Ramos (cell line): ENCODE results near the gene SKP1.

Experiments used
- in situ Hi-C: fragments of 300-500 bp; cut with MboI; formaldehyde crosslinking; loops from one replicate; pipeline ENCODE4 v1.14.3; 2022; ENCODE audit warnings: low sequenced_read_pairs; ENCODE audit not compliant: unreplicated experiment

The SKP1 gene

GRCh38 chr5:134116789-134117761 is 59.7 kb downstream of the SKP1 start:
- in situ Hi-C loops, result no loop called here

GRCh38 chr5:134116286-134116685 is 60.5 kb downstream of the SKP1 start:
- in situ Hi-C loops, result no loop called here

- in situ Hi-C loops, result no loop called here
Observed at GRCh38 chr5:134115806-134116175, 61.0 kb downstream of the SKP1 start.

GRCh38 chr5:134114886-134115805 is 61.6 kb downstream of the SKP1 start:
- in situ Hi-C loops, result no loop called here

- in situ Hi-C loops, result no loop called here
Observed at GRCh38 chr5:134113902-134114875, 62.6 kb downstream of the SKP1 start, which contains the start of gene TCF7. Gene TCF7 (plus strand): TSS chr5:134114681. CDS start chr5:134114907, 226 bp downstream.

GRCh38 chr5:134113363-134113889 is 63.3 kb downstream of the SKP1 start:
- in situ Hi-C loops, result no loop called here

- in situ Hi-C loops, result no loop called here
Observed at GRCh38 chr5:134112726-134113362, 63.9 kb downstream of the SKP1 start.

GRCh38 chr5:134111741-134112647 is 64.8 kb downstream of the SKP1 start:
- in situ Hi-C loops, result no loop called here

- in situ Hi-C loops, result no loop called here
Observed at GRCh38 chr5:134110382-134110781, 66.4 kb downstream of the SKP1 start.

GRCh38 chr5:134107779-134108178 is 69.0 kb downstream of the SKP1 start:
- in situ Hi-C loops, result no loop called here

GRCh38 chr5:134106991-134107701 is 69.6 kb downstream of the SKP1 start:
- in situ Hi-C loops, result no loop called here

- in situ Hi-C loops, result no loop called here
Observed at GRCh38 chr5:134103998-134104654, 72.6 kb downstream of the SKP1 start.

GRCh38 chr5:134103397-134103796 is 73.4 kb downstream of the SKP1 start:
- in situ Hi-C loops, result no loop called here

GRCh38 chr5:134101686-134102439 is 74.9 kb downstream of the SKP1 start:
- in situ Hi-C loops, result no loop called here

GRCh38 chr5:134100283-134101091 is 76.3 kb downstream of the SKP1 start:
- in situ Hi-C loops, result no loop called here
